Peyer's patch (tissue), 4 donors: ENCODE measurements around the gene NSL1.

Experiments used
- POLR2A ChIP-seq, 2 donors: fragments of 450-650 bp; IDR thresholded peaks; one replicate each; pipeline ENCODE4 v1.5.1; 2017; ENCODE audit warnings: antibody characterized with exemption in 2 of 2, mild to moderate bottlenecking in 2 of 2, moderate library complexity in 2 of 2
- TF ChIP-seq, protein P1 (sequence below), 6 experiments: fragments of 450-650 bp in 4 of 6; fragments of 200-600 bp in 2 of 6; sonication (generic) in 1 of 6; IDR thresholded peaks; one replicate each; pipeline ENCODE4 v1.5.1; 2017 to 2019; ENCODE audit warnings: antibody characterized with exemption in 6 of 6, mild to moderate bottlenecking in 3 of 6, moderate library complexity in 1 of 6

DNA sequence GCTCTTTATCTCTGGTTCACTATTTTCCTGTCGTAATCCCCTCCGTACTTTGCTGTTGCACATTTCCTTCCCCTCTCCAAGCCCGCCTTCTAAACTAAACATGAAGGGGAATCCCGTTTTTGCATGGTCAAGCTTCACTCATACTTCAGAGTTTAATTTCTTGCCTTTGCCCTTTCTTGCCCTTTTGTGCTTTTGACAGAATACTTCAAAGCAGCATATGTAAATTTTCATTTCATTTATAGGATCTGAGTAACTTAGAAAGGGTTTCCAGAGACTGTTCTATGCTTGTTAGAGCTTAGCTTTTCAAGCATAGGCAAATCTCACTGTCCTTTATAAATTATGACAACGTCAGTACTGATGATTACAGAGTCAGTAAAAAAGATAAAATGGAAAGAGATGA lies 28.1 kb upstream of the NSL1 start:
- TF ChIP-seq, protein P1, sequence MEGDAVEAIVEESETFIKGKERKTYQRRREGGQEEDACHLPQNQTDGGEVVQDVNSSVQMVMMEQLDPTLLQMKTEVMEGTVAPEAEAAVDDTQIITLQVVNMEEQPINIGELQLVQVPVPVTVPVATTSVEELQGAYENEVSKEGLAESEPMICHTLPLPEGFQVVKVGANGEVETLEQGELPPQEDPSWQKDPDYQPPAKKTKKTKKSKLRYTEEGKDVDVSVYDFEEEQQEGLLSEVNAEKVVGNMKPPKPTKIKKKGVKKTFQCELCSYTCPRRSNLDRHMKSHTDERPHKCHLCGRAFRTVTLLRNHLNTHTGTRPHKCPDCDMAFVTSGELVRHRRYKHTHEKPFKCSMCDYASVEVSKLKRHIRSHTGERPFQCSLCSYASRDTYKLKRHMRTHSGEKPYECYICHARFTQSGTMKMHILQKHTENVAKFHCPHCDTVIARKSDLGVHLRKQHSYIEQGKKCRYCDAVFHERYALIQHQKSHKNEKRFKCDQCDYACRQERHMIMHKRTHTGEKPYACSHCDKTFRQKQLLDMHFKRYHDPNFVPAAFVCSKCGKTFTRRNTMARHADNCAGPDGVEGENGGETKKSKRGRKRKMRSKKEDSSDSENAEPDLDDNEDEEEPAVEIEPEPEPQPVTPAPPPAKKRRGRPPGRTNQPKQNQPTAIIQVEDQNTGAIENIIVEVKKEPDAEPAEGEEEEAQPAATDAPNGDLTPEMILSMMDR (IDR thresholded peaks at IDR 0.05): no peak
- no peak for TF ChIP-seq POLR2A (IDR thresholded peaks at IDR 0.05)
